Cardiac muscle cell (in vitro differentiated cells and primary cell): Measurements from ENCODE around the gene RSAD1. TPM values are rescaled to one million over a fixed set of nuclear protein-coding genes. Genes with fewer than 3 reads are reported as not detected.

Experiments
- DNase-seq, 2 donors: peaks; one replicate each; pipeline versions ENCODE4 v3.0.0 to v3.0.0-alpha.2; 2010 to 2017; ENCODE audit warnings: low read depth in 1 of 2, low spot score in 1 of 2
- H3K27ac ChIP-seq: fragments of 200-600 bp; sonication (generic); 2 replicates; pipeline ENCODE4 v1.5.1; 2016
- H3K27me3 ChIP-seq: fragments of 200-600 bp; sonication (generic); 2 replicates; pipeline ENCODE4 v1.6.0; 2016; ENCODE audit warnings: control low read depth
- H3K36me3 ChIP-seq: fragments of 200-600 bp; sonication (generic); 2 replicates; pipeline ENCODE4 v1.5.1; 2016; ENCODE audit warnings: control low read depth
- H3K4me1 ChIP-seq: fragments of 200-600 bp; sonication (generic); 2 replicates; pipeline ENCODE4 v1.8.1; 2017; ENCODE audit warnings: low read depth, mild to moderate bottlenecking, mixed run types
- H3K4me3 ChIP-seq: fragments of 200-600 bp; sonication (generic); 2 replicates; pipeline ENCODE4 v1.5.1; 2016; ENCODE audit warnings: mild to moderate bottlenecking
- H3K9me3 ChIP-seq: fragments of 200-600 bp; sonication (generic); 2 replicates; pipeline ENCODE4 v1.5.1; 2017; ENCODE audit warnings: low read depth, mild to moderate bottlenecking, control low read depth
- CTCF ChIP-seq: IDR thresholded peaks from 2 replicates; pipeline ENCODE4 v1.5.1; 2012; ENCODE audit warnings: low read depth, mild to moderate bottlenecking, low read length
- polyA plus RNA-seq: library from polyadenylated mRNA; unstranded; fragments of >200 nt; fragmentation: Nextera tagmentation; extraction: Ambion mirVana; gene quantifications from 2 replicates; pipeline ENCODE4 v1.2.1, GENCODE V29; 2016
- total RNA-seq: library from RNA; depleted of rRNA; stranded (reverse); fragments of >200 nt; gene quantifications from 2 replicates; pipeline ENCODE4 v1.2.3, GENCODE V29; 2016

RSAD1 gene
- total and polyA plus RNA-seq, 2 experiments from 2014 or later, result 35.8 to 39.7 TPM

- DNase-seq, result no peak
- no peak overlapping the region for H3K27ac ChIP-seq
- no peak overlapping the region for H3K4me3 ChIP-seq
- no peaks in the 10 kb centered on the region for H3K36me3 ChIP-seq
- no peaks in the 10 kb centered on the region for H3K27me3 ChIP-seq
- H3K9me3 ChIP-seq, result no peaks in the 10 kb centered on the region
- no peak for TF ChIP-seq CTCF
- no peaks in the 10 kb centered on the region for H3K4me1 ChIP-seq
These were observed 13.6 kb downstream of the RSAD1 start for GRCh38 chr17:50492214-50492613.

- H3K9me3 ChIP-seq, result no peaks in the 10 kb centered on the region
- H3K27ac ChIP-seq, result peak overlapping the region; percentile 9
- no peaks in the 10 kb centered on the region for H3K27me3 ChIP-seq
- DNase-seq, result peak in 1 of 2 donors; percentile 35
- H3K4me3 ChIP-seq, result no peak overlapping the region
- TF ChIP-seq CTCF, result no peak
- H3K36me3 ChIP-seq, result no peaks in the 10 kb centered on the region
- no peaks in the 10 kb centered on the region for H3K4me1 ChIP-seq
These were observed 15.1 kb downstream of the RSAD1 start for GRCh38 chr17:50493744-50494143.

GRCh38 chr17:50495217-50495823 lies 16.7 kb downstream of the RSAD1 start:
- H3K4me3 ChIP-seq, result no peak overlapping the region
- H3K27me3 ChIP-seq, result no peaks in the 10 kb centered on the region
- no peaks in the 10 kb centered on the region for H3K4me1 ChIP-seq
- no peak overlapping the region for H3K27ac ChIP-seq
- DNase-seq, result no peak
- TF ChIP-seq CTCF, result no peak
- no peaks in the 10 kb centered on the region for H3K36me3 ChIP-seq
- no peaks in the 10 kb centered on the region for H3K9me3 ChIP-seq

- Histone ChIP-seq H3K36me3 (no peaks in the 10 kb centered on the region), H3K4me3 (no peak overlapping the region), H3K4me1 (no peaks in the 10 kb centered on the region), H3K27me3 (no peaks in the 10 kb centered on the region), H3K9me3 (no peaks in the 10 kb centered on the region), H3K27ac (no peak overlapping the region)
- DNase-seq, result peak in 1 of 2 donors; percentile 18
- TF ChIP-seq CTCF, result no peak
These were observed 17.3 kb downstream of the RSAD1 start for GRCh38 chr17:50495918-50496317.

GRCh38 chr17:50498021-50498874 lies 19.6 kb downstream of the RSAD1 start:
- no peaks in the 10 kb centered on the region for H3K9me3 ChIP-seq
- H3K27me3 ChIP-seq, result no peaks in the 10 kb centered on the region
- no peak for DNase-seq
- no peak overlapping the region for H3K27ac ChIP-seq
- TF ChIP-seq CTCF, result no peak
- no peaks in the 10 kb centered on the region for H3K4me1 ChIP-seq
- H3K4me3 ChIP-seq, result no peak overlapping the region
- no peaks in the 10 kb centered on the region for H3K36me3 ChIP-seq
